ENCODE measurements around the gene EIF1AX.

GRCh38 chrX:20144491-20144890 is 2.9 kb upstream of the EIF1AX start:
- no peak for TF ChIP-seq CTCF (IDR thresholded peaks at IDR 0.05; ENCODE audit: low read depth, low read length)
- TF ChIP-seq POLR2A (IDR thresholded peaks at IDR 0.05; ENCODE audit: extremely low read depth, insufficient read length), result no peak
- TF ChIP-seq, protein P1, sequence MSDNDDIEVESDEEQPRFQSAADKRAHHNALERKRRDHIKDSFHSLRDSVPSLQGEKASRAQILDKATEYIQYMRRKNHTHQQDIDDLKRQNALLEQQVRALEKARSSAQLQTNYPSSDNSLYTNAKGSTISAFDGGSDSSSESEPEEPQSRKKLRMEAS (IDR thresholded peaks at IDR 0.05; ENCODE audit: low read depth, low read length), result no peak
- TF ChIP-seq MYC (IDR thresholded peaks at IDR 0.05; ENCODE audit: low read depth, low read length), result no peak
